Effector memory CD4-positive, alpha-beta T cell (primary cell): ENCODE results near the gene ARL14.

Experiments
- DNase-seq, 3 donors: peaks; one replicate each; pipeline ENCODE4 v3.0.0-alpha.2; 2020
- H3K27ac ChIP-seq: 2 replicates; pipeline ENCODE4 v1.7.0; 2013; ENCODE audit warnings: mild to moderate bottlenecking, low read length, moderate library complexity; ENCODE audit not compliant: insufficient read depth, poor library complexity, severe bottlenecking
- H3K27me3 ChIP-seq: replicated peaks from 2 replicates; pipeline ENCODE4 v1.7.0; 2013; ENCODE audit warnings: mild to moderate bottlenecking, low read length; ENCODE audit not compliant: insufficient read depth, control insufficient read depth, poor library complexity, severe bottlenecking
- H3K36me3 ChIP-seq: 2 replicates; pipeline ENCODE4 v1.7.0; 2013; ENCODE audit warnings: mild to moderate bottlenecking, low read length, moderate library complexity; ENCODE audit not compliant: control insufficient read depth, insufficient read depth
- H3K4me1 ChIP-seq: 2 replicates; pipeline ENCODE4 v1.7.0; 2013; ENCODE audit warnings: low read length, mild to moderate bottlenecking; ENCODE audit not compliant: control insufficient read depth, insufficient read depth, poor library complexity, severe bottlenecking
- H3K4me3 ChIP-seq: 2 replicates; pipeline ENCODE4 v1.7.0; 2013; ENCODE audit warnings: low read length, low read depth, mild to moderate bottlenecking; ENCODE audit not compliant: insufficient read depth, poor library complexity, severe bottlenecking
- H3K9me3 ChIP-seq: 2 replicates; pipeline ENCODE4 v1.7.0; 2013; ENCODE audit warnings: mild to moderate bottlenecking, low read length, moderate library complexity; ENCODE audit not compliant: control insufficient read depth

Gene ARL14

DNA sequence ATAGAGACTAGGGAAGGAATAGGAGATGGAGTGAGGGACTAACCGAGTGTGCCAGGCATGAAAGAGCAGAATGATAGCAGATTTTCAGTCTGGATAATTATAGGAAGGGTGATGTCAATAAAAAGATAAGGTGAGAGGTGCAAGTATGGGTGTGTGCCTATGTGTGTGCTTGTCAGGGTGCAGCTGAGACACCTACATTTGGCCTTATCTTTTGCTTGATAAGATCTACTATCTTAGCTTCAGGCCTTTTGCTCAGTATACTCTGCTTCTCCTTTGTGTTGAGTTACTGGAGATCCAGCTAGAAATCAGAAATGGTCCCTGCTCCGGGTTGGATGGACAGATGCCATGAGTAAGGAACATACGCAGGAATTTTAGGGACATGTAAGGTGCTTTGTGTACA is 17.4 kb downstream of the ARL14 start:
- H3K4me1 ChIP-seq: no peaks in the 10 kb centered on the region
- no peaks in the 10 kb centered on the region for H3K36me3 ChIP-seq
- no peaks in the 10 kb centered on the region for H3K27me3 ChIP-seq
- no peak overlapping the region for H3K27ac ChIP-seq
- H3K4me3 ChIP-seq: no peak overlapping the region
- no peaks in the 10 kb centered on the region for H3K9me3 ChIP-seq
- DNase-seq: no peak

DNA sequence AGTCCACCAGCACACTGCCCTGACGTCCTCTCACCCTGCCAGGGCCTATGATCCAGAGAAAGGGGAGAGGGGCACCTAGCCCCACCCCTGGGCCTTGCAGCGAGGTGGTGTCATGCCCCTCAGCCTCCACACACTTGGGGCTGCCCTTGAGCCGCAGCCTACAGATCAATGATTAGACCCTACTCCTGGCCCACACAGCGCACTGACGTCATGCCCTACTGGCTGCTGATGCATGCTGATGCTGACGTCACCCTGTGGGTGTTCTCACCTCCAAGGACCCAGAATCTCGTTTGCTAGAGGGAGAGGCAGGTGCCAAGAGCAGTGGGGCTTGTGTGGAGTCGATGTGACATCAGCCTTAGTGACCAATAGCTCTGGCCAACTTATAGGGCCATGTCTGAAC is 18.0 kb downstream of the ARL14 start:
- no peaks in the 10 kb centered on the region for H3K36me3 ChIP-seq
- H3K4me1 ChIP-seq: no peaks in the 10 kb centered on the region
- no peak overlapping the region for H3K27ac ChIP-seq
- no peak overlapping the region for H3K4me3 ChIP-seq
- no peaks in the 10 kb centered on the region for H3K9me3 ChIP-seq
- no peak for DNase-seq
- no peaks in the 10 kb centered on the region for H3K27me3 ChIP-seq

DNA sequence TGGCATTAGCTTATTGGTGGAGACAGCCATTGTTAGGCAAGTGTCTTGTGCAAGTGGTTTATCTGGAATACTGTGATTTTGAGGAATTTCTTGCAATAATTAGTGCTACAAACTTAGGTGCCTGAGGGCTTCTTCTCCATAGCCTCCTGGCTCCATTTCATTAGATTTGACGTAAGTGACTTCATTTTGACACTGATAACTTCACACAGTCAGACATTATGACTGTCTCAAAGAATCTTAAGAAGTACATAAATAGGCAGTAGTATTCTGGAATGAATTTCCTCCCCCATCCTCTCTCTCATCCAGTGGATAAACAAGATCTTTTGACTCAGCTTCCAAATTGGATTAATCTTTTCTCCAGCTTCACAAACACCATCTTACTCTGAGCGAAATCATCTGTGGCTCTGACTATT is 19.0 kb downstream of the ARL14 start:
- Histone ChIP-seq H3K9me3 (no peaks in the 10 kb centered on the region), H3K27me3 (no peaks in the 10 kb centered on the region), H3K27ac (no peak overlapping the region), H3K4me3 (no peak overlapping the region), H3K36me3 (no peaks in the 10 kb centered on the region), H3K4me1 (no peaks in the 10 kb centered on the region)
- no peak for DNase-seq

DNA sequence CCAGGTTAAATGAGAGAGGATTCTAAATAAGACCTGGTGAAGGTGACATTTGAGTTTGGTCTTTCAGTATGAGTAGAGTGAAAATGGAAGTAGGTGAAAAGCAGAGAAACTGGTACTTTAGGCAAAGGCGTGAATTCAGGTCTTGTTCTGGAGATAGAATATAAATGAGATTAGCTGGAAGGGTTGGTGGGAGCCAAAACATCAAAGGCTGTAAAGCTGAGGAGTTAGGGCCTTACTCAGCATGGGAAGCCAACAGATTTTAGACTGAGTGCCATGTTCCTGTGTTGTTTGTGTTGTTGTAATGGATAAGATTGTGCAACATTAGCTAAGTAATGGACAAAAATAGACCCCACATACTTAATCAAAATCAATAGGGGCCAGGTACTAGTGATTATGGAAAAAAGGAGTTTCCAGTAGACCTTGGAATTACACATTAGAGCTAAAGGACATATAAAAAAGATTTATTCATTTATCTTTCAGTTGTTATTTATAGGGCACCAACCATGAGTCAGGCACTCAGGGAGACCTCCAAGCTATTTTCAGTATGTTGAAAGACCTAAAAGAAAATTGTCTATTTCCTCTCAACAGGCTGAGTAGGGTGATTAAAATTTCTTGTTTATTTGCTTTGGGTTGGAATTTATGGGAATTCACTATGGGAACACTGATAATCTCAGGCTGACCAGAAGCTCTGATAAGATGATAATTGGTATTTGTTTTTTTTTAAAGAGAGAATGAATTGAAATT is 20.8 kb downstream of the ARL14 start:
- Histone ChIP-seq H3K36me3 (no peaks in the 10 kb centered on the region), H3K27me3 (no peaks in the 10 kb centered on the region), H3K9me3 (no peaks in the 10 kb centered on the region), H3K4me1 (no peaks in the 10 kb centered on the region), H3K4me3 (no peak overlapping the region), H3K27ac (no peak overlapping the region)
- DNase-seq: no peak

DNA sequence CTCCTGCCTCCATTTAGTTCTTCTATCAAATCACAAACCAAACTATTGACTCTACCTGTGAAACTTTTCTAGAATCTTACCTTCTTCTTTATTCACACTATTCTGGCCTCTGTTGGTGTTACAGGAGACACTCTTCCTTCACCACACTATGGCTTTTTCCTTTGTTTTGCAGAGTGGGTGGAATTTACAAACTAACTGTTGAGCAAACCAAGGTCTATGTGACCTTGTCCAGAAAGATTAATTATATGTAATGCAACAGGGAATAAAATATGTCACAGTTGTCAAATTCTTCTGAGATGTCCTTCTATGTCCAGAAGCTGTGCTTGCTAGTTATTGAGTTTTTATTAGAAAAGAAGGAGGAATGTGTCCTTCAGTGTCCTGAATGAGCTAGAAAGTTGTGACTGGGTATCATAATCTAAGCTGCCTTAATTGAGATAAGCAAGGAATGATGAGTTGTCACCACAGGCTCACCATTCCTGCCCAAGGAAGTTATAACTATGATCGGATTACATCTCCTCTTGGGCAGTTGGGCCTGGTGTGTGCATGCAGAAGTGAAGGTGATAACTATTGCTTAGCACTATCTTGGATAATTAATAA is 21.7 kb downstream of the ARL14 start:
- H3K27ac ChIP-seq: no peak overlapping the region
- no peaks in the 10 kb centered on the region for H3K27me3 ChIP-seq
- H3K4me3 ChIP-seq: no peak overlapping the region
- DNase-seq: no peak
- no peaks in the 10 kb centered on the region for H3K36me3 ChIP-seq
- H3K4me1 ChIP-seq: no peaks in the 10 kb centered on the region
- no peaks in the 10 kb centered on the region for H3K9me3 ChIP-seq

DNA sequence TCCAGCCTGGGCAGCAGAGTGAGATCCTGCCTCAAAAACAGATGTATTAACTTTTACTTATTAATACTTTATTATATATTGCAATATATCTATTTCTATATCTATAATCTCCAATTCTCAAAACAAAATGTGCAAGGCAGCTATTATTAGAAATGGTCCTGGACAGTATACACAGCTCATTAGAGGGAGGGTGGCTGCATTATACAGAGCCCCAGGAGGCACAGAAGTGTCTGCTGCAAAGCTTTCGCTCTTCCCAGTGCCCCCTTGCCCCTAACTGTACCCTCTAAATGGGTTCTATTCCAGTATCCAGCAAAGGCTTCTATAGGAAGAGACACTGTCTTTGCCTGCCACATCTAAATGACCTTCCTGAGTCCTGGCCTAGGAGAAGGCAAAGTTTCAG is 24.5 kb downstream of the ARL14 start:
- H3K36me3 ChIP-seq: no peaks in the 10 kb centered on the region
- no peak overlapping the region for H3K4me3 ChIP-seq
- no peaks in the 10 kb centered on the region for H3K27me3 ChIP-seq
- DNase-seq: no peak
- no peaks in the 10 kb centered on the region for H3K4me1 ChIP-seq
- H3K9me3 ChIP-seq: no peaks in the 10 kb centered on the region
- no peak overlapping the region for H3K27ac ChIP-seq

DNA sequence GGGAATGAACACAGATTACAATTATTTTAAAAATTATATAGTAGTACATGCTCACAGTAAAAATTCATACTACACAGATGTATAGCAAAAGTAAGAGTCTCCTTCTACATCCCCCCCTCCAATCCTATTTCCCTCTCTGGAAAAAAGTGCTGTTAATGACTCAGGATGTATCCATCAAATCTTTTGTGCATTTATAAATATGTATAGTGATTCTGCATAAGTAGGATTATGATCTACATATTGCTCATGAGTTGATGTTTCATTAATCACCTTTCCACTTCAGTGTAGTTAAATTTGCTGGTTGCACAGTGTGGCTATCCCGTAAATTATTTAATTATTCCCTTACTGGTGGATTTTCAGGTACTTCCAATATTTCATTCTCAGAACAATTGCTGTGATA is 25.3 kb downstream of the ARL14 start:
- Histone ChIP-seq H3K36me3 (no peaks in the 10 kb centered on the region), H3K9me3 (no peaks in the 10 kb centered on the region), H3K4me3 (no peak overlapping the region), H3K27ac (no peak overlapping the region), H3K4me1 (no peaks in the 10 kb centered on the region), H3K27me3 (no peaks in the 10 kb centered on the region)
- DNase-seq: no peak

DNA sequence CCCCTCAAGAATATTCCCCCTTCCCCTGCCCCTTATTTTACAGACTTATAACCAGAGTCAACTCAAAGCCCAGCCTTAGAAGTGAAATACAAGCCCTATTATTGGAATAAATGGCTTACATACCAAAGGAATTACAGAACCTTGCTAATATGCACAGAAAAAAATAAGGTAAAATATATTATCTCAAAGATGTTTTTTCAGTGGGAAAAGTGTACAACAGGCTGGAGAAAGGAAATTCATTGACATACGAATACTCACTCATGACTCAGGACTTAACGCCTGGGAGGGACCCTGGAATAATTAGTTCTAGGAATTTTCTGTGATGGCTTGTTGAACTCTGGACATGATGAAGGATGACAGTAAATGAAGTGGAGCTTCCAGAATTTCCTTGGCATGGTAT is 27.0 kb downstream of the ARL14 start:
- no peaks in the 10 kb centered on the region for H3K9me3 ChIP-seq
- no peaks in the 10 kb centered on the region for H3K4me1 ChIP-seq
- H3K27me3 ChIP-seq: no peaks in the 10 kb centered on the region
- DNase-seq: no peak
- no peaks in the 10 kb centered on the region for H3K36me3 ChIP-seq
- no peak overlapping the region for H3K4me3 ChIP-seq
- H3K27ac ChIP-seq: no peak overlapping the region

DNA sequence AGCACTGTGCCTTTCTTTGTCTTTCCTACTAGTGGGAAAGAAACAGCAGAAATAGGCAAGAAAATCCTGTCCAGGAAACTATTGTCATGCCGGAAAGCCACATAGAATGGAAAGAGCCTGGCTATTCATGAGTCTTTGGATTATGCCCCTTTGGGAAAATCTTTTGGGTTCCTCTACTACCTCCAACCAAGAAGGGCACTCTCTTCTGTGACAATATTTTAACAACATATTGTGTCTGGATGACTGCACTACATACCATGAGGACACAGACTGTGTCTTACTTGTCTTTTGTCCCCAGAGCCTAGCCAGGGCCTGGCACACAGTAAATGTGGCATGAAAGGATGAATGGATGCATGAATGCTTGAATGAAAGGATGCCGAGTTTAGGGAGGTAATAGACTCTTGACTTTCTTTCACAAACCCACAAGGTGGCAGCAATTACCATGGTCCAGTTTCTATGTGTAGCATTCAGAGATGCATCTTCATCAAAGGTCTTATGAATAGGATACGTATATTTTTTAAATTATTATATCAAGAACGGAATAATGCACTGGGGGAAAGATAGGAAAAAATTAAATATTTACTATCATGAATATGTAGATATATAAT is 30.3 kb downstream of the ARL14 start:
- no peaks in the 10 kb centered on the region for H3K36me3 ChIP-seq
- no peaks in the 10 kb centered on the region for H3K4me1 ChIP-seq
- H3K4me3 ChIP-seq: no peak overlapping the region
- H3K27ac ChIP-seq: no peak overlapping the region
- H3K27me3 ChIP-seq: no peaks in the 10 kb centered on the region
- no peaks in the 10 kb centered on the region for H3K9me3 ChIP-seq
- DNase-seq: no peak

DNA sequence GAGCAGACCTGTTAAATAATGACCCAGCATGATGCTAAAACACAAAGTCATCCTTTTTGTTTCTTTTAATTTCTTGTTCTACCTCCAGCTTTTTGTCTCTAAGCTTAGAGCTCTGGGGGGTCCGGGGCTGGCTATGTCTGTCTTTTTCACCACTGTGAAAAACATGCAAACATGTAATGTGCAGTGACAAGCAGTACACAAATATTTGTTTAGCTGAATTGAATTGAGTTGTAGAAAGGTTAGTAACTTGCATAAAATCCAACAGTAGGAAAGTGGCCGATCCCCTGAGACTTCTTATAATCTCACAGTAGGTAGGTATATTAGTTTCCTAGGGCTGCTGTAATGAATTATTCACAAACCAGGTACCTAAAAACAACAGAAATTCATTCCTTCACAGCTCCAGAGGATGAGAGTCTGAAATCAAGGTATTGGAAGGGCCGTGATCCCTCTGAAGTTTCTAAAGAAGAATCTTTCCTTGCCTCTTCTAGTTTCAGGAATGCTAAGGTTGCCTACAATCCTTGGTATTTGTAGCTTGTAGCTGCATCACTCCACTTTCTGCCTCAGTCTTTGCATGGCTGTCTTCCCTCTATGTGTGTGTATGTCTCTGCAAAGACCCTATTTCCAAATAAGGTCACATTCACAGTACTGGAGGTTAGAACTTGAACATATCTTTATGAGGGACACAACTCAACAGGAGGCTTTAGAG is 32.7 kb downstream of the ARL14 start:
- DNase-seq: no peak
- Histone ChIP-seq H3K4me1 (no peaks in the 10 kb centered on the region), H3K27ac (no peak overlapping the region), H3K27me3 (no peaks in the 10 kb centered on the region), H3K4me3 (no peak overlapping the region), H3K9me3 (no peaks in the 10 kb centered on the region), H3K36me3 (no peaks in the 10 kb centered on the region)
